GM12873 (cell line): ENCODE results near the gene SF3B6.

Source experiments
- CTCF ChIP-seq: IDR thresholded peaks from 2 replicates; pipeline ENCODE4 v1.5.1; 2012; ENCODE audit warnings: low read depth, mild to moderate bottlenecking, moderate library complexity, low read length, control low read depth; ENCODE audit not compliant: insufficient read depth; ENCODE audit errors: missing control alignments

The SF3B6 gene, protein sequence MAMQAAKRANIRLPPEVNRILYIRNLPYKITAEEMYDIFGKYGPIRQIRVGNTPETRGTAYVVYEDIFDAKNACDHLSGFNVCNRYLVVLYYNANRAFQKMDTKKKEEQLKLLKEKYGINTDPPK

DNA sequence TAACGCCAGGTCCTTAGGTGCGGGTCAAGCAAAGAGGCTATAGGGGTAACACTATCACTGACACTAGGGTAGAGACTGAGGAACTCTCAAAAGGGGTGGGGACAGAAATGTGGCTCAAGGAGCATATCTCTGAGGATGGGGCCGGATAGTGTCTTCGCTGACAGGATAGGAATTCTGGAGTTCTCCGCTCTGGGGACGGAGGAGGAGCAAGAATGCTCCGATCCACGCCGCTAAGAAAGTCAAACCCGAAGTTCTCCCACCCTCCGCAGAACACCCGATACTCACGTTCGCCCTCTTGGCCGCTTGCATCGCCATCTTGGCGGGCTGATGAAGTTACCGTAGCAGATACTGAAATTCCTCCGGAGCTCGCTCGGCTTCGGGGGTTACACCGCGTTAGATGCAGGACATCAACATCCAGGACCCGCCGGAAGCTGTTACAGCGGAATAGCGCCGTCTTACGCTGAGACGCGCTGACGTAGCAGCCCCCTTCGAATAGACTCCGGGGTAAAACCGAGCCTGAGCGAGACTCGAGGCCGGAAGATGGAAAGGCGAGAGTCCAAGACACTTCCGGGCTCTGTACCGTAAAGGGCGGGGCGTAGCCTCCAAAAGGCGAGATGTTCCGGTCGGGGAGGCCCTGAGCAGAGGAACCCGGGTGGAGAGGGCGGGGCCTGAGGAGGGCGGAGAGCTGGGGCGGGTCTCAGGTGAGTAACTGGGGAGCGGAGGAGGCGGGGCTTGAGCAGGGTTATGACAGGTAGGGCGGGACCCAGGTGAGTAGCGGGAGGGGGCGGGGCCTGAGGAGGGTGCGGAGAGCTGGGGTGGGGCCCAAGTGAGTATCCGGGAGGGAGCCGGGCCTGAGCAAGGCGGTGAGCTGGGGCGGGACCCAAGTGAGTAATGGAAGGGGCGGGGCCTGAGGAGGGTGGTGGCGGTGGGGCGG lies at the start of gene SF3B6:
TSS of gene SF3B6 (minus strand) at position 412 of the 934 bp plus-strand sequence. CDS start at position 315, 97 bp downstream.
- no peak for TF ChIP-seq CTCF

GRCh38 chr2:24123922-24124580 lies 47.9 kb upstream of the SF3B6 start:
- TF ChIP-seq CTCF: no peak

DNA sequence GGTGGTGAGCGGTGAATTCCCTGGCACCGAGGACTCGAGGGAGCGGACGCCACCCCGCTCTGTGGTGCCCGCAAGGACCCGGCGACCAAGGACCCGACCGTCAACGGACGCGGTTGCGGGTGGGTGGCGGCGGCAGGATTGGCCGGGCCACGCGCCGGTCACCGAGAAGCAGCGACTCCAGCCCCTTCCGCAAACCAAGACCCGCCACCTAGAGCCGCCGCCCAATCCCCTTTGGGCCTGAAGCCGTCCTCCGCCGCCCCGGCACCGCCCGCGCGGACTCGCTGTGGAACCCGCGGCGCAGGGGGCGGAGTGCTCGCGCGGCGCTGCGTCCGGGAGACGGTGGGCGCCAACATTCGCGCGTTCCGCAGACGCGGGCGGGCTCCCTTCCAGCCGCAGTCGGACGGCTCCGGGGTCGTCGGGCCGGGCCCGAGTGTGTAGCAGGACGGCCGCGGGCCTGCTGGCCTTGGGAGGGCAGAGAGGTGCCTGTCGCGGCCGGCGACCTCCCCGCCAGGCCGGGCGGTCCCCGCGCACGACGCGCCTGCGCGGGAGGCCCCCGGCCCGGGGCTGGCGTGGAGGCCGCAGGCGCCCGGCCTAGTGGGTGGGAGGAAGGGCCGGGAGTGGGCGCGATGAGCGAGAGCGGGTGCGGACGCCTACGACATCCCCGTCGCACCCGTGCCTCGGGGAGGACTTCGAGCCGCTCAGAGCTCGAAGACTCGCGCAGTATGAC lies 47.2 kb upstream of the SF3B6 start, which contains the start of the genes FAM228B and PFN4:
TSS of gene FAM228B (plus strand) at position 275 of the 727 bp plus-strand sequence. CDS start 893 bp downstream, outside the sequence.
TSS of gene PFN4 (minus strand) at position 140 of the 727 bp plus-strand sequence. CDS start 799 bp downstream, outside the sequence.
- no peak for TF ChIP-seq CTCF

- no peak for TF ChIP-seq CTCF
These were observed 46.5 kb upstream of the SF3B6 start for GRCh38 chr2:24122366-24123194.

GRCh38 chr2:24121469-24121868 lies 45.3 kb upstream of the SF3B6 start:
- no peak for TF ChIP-seq CTCF

GRCh38 chr2:24121066-24121465 lies 44.9 kb upstream of the SF3B6 start:
- no peak for TF ChIP-seq CTCF
